ENCODE results near the gene APOA1.

The APOA1 gene

DNA sequence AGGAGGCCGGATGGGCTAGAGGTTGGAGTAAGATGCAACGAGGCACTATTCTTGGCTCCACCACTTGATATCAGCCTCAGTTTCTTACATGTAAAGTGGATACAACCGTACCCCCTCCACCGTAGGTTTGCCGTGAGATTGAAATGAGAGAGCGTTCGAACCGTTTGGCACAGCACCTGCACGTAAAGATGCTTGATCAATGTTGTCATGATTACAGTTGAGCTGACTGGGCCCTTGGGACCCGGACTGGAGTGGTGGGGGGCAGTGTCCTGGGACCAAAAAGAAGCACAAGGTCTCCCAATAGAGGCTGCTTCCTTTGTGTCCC lies 4.0 kb downstream of the APOA1 start:
- no peak for DNase-seq

DNA sequence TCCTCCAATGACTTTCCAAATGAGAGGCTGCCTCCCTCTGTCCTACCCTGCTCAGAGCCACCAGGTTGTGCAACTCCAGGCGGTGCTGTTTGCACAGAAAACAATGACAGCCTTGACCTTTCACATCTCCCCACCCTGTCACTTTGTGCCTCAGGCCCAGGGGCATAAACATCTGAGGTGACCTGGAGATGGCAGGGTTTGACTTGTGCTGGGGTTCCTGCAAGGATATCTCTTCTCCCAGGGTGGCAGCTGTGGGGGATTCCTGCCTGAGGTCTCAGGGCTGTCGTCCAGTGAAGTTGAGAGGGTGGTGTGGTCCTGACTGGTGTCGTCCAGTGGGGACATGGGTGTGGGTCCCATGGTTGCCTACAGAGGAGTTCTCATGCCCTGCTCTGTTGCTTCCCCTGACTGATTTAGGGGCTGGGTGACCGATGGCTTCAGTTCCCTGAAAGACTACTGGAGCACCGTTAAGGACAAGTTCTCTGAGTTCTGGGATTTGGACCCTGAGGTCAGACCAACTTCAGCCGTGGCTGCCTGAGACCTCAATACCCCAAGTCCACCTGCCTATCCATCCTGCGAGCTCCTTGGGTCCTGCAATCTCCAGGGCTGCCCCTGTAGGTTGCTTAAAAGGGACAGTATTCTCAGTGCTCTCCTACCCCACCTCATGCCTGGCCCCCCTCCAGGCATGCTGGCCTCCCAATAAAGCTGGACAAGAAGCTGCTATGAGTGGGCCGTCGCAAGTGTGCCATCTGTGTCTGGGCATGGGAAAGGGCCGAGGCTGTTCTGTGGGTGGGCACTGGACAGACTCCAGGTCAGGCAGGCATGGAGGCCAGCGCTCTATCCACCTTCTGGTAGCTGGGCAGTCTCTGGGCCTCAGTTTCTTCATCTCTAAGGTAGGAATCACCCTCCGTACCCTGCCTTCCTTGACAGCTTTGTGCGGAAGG lies 4.8 kb downstream of the APOA1 start:
- DNase-seq, result no peak

DNA sequence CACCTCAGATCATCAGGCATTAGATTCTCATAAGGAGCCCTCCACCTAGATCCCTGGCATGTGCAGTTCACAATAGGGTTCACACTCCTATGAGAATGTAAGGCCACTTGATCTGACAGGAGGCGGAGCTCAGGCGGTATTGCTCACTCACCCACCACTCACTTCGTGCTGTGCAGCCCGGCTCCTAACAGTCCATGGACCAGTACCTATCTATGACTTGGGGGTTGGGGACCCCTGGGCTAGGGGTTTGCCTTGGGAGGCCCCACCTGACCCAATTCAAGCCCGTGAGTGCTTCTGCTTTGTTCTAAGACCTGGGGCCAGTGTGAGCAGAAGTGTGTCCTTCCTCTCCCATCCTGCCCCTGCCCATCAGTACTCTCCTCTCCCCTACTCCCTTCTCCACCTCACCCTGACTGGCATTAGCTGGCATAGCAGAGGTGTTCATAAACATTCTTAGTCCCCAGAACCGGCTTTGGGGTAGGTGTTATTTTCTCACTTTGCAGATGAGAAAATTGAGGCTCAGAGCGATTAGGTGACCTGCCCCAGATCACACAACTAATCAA lies 5.6 kb downstream of the APOA1 start:
- DNase-seq, result no peak

DNA sequence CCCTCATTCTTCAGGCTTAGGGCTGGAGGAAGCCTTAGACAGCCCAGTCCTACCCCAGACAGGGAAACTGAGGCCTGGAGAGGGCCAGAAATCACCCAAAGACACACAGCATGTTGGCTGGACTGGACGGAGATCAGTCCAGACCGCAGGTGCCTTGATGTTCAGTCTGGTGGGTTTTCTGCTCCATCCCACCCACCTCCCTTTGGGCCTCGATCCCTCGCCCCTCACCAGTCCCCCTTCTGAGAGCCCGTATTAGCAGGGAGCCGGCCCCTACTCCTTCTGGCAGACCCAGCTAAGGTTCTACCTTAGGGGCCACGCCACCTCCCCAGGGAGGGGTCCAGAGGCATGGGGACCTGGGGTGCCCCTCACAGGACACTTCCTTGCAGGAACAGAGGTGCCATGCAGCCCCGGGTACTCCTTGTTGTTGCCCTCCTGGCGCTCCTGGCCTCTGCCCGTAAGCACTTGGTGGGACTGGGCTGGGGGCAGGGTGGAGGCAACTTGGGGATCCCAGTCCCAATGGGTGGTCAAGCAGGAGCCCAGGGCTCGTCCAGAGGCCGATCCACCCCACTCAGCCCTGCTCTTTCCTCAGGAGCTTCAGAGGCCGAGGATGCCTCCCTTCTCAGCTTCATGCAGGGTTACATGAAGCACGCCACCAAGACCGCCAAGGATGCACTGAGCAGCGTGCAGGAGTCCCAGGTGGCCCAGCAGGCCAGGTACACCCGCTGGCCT lies 7.1 kb downstream of the APOA1 start:
- no peak for DNase-seq

DNA sequence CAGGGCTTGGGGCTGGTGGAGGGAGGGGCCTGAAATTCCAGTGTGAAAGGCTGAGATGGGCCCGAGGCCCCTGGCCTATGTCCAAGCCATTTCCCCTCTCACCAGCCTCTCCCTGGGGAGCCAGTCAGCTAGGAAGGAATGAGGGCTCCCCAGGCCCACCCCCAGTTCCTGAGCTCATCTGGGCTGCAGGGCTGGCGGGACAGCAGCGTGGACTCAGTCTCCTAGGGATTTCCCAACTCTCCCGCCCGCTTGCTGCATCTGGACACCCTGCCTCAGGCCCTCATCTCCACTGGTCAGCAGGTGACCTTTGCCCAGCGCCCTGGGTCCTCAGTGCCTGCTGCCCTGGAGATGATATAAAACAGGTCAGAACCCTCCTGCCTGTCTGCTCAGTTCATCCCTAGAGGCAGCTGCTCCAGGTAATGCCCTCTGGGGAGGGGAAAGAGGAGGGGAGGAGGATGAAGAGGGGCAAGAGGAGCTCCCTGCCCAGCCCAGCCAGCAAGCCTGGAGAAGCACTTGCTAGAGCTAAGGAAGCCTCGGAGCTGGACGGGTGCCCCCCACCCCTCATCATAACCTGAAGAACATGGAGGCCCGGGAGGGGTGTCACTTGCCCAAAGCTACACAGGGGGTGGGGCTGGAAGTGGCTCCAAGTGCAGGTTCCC lies 7.8 kb downstream of the APOA1 start, which contains the start of gene APOC3:
APOC3 (plus strand) TSS at position 383 of the 659 bp plus-strand sequence. CDS start 676 bp downstream, outside the sequence.
- no peak for DNase-seq

DNA sequence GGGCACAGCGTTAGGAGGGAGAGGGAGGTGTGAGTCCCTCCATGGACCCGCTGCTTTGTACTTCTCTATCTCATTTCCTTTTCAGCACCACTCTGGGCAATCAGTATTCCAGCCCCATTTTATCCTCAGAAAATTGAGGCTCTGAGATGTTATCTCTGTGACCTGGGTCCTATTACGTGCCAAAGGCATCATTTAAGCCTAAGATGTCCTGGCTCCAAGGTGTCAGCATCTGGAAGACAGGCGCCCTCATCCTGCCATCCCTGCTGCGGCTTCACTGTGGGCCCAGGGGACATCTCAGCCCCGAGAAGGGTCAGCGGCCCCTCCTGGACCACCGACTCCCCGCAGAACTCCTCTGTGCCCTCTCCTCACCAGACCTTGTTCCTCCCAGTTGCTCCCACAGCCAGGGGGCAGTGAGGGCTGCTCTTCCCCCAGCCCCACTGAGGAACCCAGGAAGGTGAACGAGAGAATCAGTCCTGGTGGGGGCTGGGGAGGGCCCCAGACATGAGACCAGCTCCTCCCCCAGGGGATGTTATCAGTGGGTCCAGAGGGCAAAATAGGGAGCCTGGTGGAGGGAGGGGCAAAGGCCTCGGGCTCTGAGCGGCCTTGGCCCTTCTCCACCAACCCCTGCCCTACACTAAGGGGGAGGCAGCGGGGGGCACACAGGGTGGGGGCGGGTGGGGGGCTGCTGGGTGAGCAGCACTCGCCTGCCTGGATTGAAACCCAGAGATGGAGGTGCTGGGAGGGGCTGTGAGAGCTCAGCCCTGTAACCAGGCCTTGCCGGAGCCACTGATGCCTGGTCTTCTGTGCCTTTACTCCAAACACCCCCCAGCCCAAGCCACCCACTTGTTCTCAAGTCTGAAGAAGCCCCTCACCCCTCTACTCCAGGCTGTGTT lies 8.5 kb downstream of the APOA1 start:
- no peak for DNase-seq

DNA sequence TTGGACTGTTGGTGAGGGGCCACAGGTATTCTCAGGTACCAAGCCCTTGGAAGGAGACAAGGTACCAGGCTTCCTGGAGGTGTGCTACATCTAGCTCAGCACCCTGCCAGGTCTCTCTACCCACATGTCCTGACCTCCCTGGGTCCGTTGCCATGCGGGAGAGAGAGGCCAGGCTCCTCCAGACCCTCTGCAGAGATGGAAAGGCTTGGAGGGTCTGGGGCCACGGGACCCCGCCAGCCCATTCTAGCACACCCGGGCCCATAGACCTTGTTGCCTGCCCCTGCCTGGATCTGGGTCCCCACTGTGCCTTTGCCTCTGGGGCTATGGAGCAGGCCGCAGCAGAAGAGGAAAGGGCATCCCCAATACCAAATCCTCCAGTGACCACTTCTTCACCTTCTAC lies 10.0 kb downstream of the APOA1 start:
- no peak for DNase-seq

DNA sequence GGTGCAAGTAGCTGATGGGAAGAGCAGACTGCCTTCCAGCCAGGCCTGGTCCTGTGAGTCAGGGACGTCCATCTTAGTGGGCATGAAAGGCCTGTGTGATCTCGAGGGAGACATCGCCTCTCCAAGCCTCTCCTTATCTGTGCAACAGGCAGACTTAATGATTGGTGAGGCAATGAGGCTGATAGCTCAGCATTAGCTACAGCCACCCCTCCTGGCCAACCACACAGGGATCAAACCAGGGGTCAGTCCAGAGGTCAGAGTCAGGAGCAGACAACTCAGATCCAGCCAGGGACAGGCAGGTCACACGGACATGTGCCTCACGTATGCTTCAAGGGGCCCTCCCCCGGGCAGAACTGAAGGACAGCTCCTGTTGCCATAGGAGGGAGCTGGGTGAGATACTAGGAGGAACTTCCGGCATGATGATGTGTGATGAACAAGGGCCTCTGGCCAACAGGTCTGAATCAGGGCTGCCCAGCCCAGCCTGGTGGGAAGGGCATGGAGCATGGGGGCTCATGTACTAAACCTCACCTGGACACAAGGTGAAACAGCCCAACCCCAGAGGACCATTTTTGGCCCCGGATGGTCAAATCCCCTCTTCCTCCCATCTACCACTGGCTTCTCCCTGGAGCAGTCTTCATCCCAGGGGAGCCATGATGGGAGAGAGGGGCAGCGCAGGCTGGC lies 10.5 kb downstream of the APOA1 start:
- DNase-seq, result no peak

DNA sequence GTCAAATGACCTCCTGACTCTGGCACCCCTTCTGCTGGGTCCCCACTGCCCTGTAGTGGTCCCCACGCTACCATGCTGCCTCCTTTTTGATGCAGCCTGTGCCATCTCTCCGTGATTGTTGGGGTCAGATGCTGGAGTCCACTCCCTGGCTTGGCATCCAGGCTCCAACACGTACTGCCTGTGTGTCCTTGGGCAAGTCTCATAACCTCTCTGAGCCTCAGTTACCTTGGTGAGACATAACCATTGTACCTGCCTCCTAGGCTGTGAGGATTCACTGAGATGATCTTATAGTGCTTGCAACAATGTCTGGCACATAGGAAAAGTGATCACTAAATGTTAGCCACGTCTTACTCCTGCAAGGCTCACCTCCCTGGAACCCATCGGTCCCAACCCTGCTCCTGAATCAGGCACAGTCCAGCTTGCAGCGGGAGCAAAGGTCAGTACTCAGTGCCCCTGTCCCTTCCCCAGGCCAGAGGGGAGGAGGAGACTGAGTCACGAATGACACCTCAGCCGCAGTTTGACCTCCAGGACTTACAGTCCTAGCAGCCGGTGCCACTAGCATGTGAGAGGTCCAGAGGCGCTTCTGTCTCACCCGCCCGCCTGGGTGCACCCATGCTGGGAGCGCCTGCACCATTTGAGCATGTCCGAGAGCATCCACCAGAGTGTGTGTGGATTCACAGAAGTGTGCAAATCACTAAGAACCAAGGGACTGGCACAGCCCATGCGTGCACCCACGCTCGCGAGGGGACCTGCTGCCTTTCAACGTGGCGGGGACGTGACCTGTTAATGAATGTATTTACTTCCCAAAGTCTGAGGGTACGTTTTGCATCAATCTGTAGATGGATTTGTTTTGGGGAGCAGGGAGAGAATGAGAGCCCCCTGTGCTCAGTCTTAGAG lies 11.3 kb downstream of the APOA1 start:
- no peak for DNase-seq

DNA sequence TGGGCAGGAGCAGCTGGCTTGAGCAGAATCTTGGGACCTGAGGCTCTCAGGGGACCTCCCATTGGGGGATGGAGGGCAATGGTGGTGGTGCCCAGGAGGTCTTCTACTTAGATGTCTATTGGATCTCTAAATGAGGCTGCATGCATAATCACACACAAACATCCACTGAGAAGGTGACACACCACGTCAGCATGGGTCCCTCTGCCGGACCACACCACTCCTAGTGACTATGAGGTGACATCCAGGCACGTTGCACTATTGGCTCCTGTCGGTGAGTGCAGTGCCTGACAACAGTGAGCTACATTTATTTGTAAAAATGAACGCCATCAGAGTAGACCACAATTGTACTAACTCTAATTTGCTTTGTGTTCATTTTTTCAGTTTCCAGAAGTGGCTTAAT lies 12.0 kb downstream of the APOA1 start:
- DNase-seq, result no peak

DNA sequence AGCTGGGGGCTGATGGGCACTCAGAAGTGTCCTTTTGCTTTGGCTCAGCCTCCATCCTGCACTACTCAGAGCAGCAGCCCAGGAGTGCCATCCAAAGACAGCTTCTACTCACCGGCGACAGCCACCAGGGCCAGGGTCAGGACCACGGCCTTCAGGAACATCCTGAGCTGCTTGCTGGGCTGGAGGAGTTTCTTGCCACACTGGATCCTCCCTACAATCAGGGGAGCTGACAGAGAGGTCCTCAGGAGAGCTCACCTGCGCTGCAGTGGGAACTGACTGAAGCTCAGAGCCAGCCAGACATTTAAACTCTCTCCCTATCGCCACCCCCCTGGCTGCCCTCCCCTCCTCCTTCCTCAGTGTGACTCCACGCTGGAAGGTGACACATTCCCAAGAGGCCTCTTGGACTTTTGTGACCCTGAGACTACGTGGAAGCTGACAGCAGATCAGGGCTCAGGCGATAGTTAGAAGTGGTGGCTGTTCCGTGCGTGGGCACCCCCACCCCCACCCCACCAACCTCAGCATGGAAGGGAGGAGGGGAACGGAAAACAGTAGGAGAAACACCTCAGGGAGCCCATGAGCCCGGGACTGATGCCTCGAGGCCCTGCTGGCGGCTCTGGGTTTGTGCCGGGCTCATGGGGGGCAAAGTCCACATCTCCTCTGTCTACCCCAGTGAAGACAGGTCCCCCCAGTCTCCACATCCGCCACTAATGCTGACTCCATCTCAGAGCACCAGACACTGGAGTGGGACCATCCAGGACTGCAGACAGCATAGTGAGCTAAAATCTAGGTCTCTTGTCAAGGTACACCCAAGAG lies 14.2 kb downstream of the APOA1 start, which contains the start of gene APOA4:
APOA4 (minus strand) TSS at position 274 of the 813 bp plus-strand sequence; CDS start at position 161, 113 bp downstream.
- DNase-seq, result no peak

DNA sequence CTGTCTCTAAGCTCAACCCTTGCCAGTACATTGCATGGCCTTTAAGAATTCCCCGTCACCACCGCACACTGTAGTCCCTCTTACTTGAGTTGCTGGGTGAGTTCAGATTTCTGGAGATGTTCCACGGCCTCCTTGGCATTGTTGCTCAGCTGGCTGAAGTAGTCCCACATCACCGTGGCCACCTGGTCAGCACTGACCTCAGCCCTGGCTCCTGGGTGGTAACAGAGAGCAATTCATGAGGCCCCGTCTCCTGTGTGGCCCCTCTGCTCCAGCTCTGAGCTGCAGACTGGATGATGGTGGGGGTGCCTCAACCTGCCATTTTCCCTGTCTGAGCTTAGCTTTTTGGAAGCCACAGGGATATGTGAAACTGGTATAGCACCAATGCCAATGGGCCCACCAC lies 14.8 kb downstream of the APOA1 start:
- DNase-seq, result no peak

DNA sequence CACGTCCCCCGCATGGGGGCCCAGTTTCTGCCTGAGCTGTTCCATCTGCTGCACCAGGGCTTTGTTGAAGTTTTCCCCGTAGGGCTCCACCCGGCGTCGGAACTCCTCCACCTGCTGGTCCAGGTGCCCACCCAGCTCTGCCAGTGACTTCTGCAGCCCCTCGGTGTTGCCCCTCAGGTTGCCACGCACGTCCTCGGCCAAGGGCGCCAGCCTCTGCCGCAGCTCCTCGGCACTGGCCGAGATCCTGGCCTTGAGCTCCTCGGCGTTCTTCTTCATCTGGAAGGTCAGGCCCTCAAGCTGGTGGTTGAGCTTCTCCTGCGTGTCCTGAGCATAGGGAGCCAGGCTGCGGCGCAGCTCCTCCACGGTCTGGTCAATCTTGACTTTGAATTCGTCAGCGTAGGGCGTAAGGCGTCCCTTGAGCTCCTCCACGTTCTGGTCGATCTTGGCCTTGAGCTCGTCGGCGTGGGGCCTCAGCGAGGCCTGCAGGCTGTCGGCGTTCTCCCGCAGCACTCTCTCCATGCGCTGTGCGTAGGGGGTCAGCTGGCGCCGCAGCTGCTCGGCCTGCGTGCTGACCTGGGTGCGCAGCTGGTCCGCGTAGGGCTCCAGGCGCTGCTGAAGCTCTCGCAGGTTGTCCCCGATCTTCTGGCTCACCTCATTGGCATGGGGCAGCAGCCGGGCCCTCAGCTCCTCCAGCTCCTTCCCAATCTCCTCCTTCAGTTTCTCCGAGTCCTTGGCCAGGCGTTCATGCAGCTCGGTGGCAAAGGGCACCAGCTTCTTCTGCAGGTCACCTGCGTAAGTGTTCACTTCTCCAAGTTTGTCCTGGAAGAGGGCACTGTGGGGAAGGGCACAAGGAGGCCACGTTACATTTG lies 16.1 kb downstream of the APOA1 start:
- no peak for DNase-seq

DNA sequence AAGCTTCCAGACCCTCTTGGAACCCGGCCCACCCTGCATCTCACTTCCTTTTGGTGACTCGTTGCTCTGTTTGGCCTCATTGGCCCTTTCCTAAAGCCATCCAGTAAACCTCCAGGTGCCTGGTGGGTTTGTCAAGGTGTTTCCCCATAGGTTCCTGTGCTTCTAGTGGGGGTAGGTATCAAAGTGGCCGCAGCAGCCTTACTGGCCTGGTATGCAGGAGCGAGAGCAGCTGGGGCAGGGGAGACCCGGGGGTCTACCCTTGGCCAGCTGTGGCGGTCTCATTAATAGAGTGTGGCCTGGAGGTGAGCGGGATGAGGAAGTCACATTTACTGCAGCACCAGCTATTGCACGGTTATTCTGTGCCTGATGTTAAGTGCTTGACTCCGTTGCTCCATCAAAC lies 18.4 kb downstream of the APOA1 start:
- DNase-seq, result no peak

DNA sequence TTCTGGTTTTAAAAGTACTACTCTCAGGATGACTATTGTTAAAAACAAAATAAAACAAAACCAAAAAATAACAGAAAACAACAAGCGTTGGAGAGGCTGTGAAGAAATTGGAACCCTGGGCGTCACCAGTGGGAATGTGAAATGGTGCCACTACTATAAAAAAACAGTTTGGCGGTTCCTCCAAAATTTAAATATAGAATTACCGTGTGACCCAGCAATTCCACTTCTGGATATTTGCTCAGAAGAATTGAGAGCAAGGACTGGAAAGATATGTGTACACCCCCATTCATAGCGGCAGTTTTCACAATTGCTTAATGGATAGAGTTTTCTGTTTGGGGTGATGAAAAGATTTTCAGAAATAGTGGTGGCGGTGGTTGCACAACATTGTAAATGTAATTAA lies 22.9 kb downstream of the APOA1 start:
- no peak for DNase-seq

DNA sequence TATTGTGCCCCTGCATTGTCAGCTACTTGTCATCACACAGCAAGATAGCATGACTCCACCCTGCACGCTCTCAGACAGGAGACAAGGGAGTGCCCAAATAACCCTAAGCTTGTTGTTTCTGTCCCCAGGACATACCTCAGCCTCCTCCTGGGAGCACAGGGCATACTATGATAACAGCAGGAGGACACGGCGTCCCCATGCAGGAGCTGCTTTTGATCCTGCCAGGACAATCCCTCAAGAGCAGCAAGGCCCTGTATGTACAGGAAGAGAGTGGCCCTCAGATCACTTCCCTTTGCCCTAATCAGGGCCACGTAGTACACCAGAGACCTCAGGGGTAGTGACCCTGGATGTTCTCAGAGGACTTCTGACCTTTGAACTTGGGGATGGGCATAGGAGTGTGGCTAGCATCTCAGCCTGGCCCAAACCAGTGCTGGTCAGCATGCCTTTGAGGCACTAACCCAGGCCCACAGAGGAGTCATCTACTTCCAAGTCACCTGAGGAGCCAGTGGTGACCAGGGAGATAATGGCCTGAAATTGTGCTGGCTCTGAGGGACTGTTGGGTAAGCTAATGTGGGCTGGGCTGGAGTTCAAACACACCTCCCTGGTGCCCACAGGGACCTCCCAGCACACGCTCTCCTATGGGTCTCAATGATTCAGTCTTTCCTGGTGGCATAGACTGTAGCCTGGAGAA lies 23.5 kb downstream of the APOA1 start:
- no peak for DNase-seq

DNA sequence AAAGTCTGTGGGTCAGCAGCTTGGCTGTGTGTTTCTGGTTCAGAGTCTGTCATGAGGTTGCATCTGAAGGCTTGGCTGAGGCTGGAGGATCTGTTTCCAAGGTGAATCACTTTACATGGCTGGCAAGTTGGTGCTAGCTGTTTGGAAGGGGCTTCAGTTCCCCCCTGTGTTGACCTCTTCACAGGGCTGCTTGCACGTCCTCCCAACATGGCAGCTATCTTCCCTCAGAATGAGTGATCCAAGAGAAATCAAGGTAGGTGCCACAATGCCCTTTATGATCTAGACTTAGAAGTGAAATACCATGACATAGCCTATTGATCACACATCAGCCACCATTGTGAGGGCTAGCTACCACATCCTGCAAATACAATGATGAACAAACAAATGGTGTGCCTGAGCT lies 24.3 kb downstream of the APOA1 start:
- no peak for DNase-seq

DNA sequence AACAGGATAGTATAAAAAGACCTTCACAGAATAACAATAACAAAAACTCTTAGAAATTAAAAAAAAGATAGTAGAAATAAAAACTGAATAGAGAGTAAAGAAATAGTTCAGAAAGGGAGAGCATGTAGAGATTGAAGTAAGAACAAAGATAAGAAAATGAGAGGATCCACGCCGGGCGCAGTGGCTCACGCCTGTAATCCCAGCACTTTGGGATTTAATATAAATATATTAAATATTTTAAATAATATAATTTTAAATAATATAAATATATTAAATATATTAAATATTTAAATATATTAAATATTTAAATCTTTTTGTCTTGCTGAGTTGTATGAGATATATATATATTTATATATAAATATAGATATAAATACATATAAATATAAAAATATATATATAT lies 25.3 kb downstream of the APOA1 start:
- no peak for DNase-seq

Measured in NCI-H446 treated with DMSO at 0.1 percent for 48 hours (cell line).